ENCODE results near the gene CCDC148. TPM values are rescaled to one million over a fixed set of nuclear protein-coding genes. Genes with fewer than 3 reads are reported as not detected.

The CCDC148 gene
- total and polyA plus RNA-seq, 3 donors from 2014 or later: 2.3 to 5.7 (median 5.0) TPM

GRCh38 chr2:158486150-158486969 lies 29.8 kb upstream of the CCDC148 start:
- no peak for DNase-seq
- TF ChIP-seq CTCF (IDR thresholded peaks at IDR 0.05): no peak
- TF ChIP-seq POLR2A (IDR thresholded peaks at IDR 0.05): no peak
- peaks cover 6% of the 10 kb centered on the region for H3K4me1 ChIP-seq
- no peak overlapping the region for H3K4me3 ChIP-seq
- H3K27ac ChIP-seq: no peak overlapping the region
- no peaks in the 10 kb centered on the region for H3K36me3 ChIP-seq (ENCODE audit: low read depth, missing control alignments)
- intact Hi-C loops (cut with DNase I; ENCODE audit: low total_unique reads): no loop called here
- no peaks in the 10 kb centered on the region for H3K27me3 ChIP-seq
- 82 to 88% methylated on average over 3 of the region's 3 CpGs for WGBS, 2 donors
- H3K9me3 ChIP-seq: no peaks in the 10 kb centered on the region

- no peaks in the 10 kb centered on the region for H3K36me3 ChIP-seq (ENCODE audit: low read depth, missing control alignments)
- 80 to 84% methylated on average over 8 of the region's 8 CpGs for WGBS, 2 donors
- no peak for TF ChIP-seq POLR2A (IDR thresholded peaks at IDR 0.05)
- no peak for TF ChIP-seq CTCF (IDR thresholded peaks at IDR 0.05)
- DNase-seq: no peak
- no peak overlapping the region for H3K27ac ChIP-seq
- H3K4me1 ChIP-seq: peaks cover 6% of the 10 kb centered on the region
- no peaks in the 10 kb centered on the region for H3K27me3 ChIP-seq
- intact Hi-C loops (cut with DNase I; ENCODE audit: low total_unique reads): no loop called here
- no peaks in the 10 kb centered on the region for H3K9me3 ChIP-seq
- no peak overlapping the region for H3K4me3 ChIP-seq
These were observed 28.5 kb upstream of the CCDC148 start for GRCh38 chr2:158484892-158485556.

GRCh38 chr2:158482594-158482993 lies 26.0 kb upstream of the CCDC148 start:
- H3K27me3 ChIP-seq: no peaks in the 10 kb centered on the region
- H3K9me3 ChIP-seq: no peaks in the 10 kb centered on the region
- TF ChIP-seq CTCF (IDR thresholded peaks at IDR 0.05): no peak
- TF ChIP-seq POLR2A (IDR thresholded peaks at IDR 0.05): no peak
- H3K4me3 ChIP-seq: no peak overlapping the region
- H3K4me1 ChIP-seq: no peaks in the 10 kb centered on the region
- H3K27ac ChIP-seq: no peak overlapping the region
- H3K36me3 ChIP-seq (ENCODE audit: low read depth, missing control alignments): no peaks in the 10 kb centered on the region
- no peak for DNase-seq
- intact Hi-C loops (cut with DNase I; ENCODE audit: low total_unique reads): no loop called here

GRCh38 chr2:158481116-158481515 lies 24.6 kb upstream of the CCDC148 start:
- Histone ChIP-seq H3K9me3 (no peaks in the 10 kb centered on the region), H3K4me3 (no peak overlapping the region), H3K27ac (no peak overlapping the region), H3K27me3 (no peaks in the 10 kb centered on the region), H3K36me3 (ENCODE audit: low read depth, missing control alignments) (no peaks in the 10 kb centered on the region), H3K4me1 (peaks cover 7% of the 10 kb centered on the region)
- intact Hi-C loops (cut with DNase I; ENCODE audit: low total_unique reads): no loop called here
- no peak for DNase-seq
- TF ChIP-seq CTCF (IDR thresholded peaks at IDR 0.05): no peak
- no peak for TF ChIP-seq POLR2A (IDR thresholded peaks at IDR 0.05)
- WGBS, 2 donors: 95% methylated on average over 1 of the region's 1 CpG

Measured in testis (tissue), 3 donors.